ENCODE data around the gene PCDHGB2. TPM values are rescaled to one million over a fixed set of nuclear protein-coding genes. Genes with fewer than 3 reads are reported as not detected.
"Not testable (repeated sequence)": the region's sequence is repeated elsewhere in the genome, so short reads cannot be mapped to it uniquely, and the experiment has no call there.

Gene PCDHGB2
- total RNA-seq, 2 experiments from 2014 or later, result 0.11 to 0.14 TPM

DNA sequence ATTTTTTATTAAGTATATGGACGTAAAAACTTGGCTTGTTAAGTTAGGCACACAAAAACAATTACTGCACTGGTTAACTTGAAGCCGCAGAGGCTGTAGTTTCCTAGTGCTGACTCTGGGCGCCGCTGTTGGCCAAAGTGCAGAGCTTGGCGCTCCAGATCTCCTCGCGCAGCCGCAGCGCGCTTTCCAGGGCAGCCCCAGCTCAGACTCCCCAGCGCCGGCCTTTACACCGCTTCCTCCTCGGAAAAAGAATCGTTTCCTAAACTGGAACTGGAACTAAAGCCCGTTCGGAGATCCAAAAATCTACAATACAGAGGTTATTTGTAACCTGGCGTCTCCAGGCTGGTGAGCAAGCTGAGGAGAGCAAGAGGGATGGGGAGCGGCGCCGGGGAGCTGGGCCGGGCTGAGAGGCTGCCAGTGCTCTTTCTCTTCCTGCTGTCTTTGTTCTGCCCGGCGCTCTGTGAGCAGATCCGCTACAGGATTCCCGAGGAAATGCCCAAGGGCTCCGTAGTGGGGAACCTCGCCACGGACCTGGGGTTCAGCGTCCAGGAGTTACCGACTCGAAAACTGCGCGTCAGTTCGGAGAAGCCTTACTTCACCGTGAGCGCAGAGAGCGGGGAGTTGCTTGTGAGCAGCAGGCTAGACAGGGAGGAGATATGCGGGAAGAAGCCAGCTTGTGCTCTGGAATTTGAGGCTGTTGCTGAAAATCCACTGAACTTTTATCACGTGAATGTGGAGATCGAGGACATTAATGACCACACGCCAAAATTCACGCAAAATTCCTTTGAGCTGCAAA, 38.2 kb downstream of the PCDHGB2 start, which contains the start of gene PCDHGB5:
PCDHGB5 (plus strand) TSS at position 192 of the 796 bp plus-strand sequence; CDS start at position 373, 181 bp downstream.
- peaks cover 22% of the 10 kb centered on the region for H3K36me3 Mint-ChIP-seq (ENCODE audit: low read depth)

DNA sequence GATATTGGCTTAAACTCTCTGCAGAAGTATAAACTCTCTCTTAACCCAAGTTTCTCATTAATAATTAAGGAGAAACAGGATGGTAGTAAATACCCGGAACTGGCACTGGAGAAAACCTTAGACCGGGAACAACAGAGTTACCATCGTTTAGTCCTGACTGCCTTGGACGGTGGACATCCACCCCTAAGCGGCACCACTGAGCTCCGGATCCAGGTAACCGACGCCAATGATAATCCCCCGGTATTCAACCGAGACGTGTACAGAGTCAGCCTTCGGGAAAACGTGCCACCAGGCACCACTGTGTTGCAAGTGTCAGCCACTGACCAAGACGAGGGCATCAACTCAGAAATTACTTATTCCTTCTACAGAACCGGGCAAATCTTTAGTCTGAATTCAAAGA, 38.8 kb downstream of the PCDHGB2 start:
- TF ChIP-seq, protein P1, sequence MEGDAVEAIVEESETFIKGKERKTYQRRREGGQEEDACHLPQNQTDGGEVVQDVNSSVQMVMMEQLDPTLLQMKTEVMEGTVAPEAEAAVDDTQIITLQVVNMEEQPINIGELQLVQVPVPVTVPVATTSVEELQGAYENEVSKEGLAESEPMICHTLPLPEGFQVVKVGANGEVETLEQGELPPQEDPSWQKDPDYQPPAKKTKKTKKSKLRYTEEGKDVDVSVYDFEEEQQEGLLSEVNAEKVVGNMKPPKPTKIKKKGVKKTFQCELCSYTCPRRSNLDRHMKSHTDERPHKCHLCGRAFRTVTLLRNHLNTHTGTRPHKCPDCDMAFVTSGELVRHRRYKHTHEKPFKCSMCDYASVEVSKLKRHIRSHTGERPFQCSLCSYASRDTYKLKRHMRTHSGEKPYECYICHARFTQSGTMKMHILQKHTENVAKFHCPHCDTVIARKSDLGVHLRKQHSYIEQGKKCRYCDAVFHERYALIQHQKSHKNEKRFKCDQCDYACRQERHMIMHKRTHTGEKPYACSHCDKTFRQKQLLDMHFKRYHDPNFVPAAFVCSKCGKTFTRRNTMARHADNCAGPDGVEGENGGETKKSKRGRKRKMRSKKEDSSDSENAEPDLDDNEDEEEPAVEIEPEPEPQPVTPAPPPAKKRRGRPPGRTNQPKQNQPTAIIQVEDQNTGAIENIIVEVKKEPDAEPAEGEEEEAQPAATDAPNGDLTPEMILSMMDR (IDR thresholded peaks at IDR 0.05), result no peak
- peaks cover 54% of the 10 kb centered on the region for H3K27me3 Mint-ChIP-seq
- H3K4me3 Mint-ChIP-seq, result no peak overlapping the region
- H3K36me3 Mint-ChIP-seq (ENCODE audit: low read depth), result peaks cover 19% of the 10 kb centered on the region
- ATAC-seq, result no peak
- no peaks in the 10 kb centered on the region for H3K4me1 Mint-ChIP-seq (ENCODE audit: low read depth)
- POLR2A ChIA-PET, result no interaction called here
- CTCF ChIA-PET, result interaction anchor here (1.1 to 3.6 kb wide), 12 partner anchors 8 to 169 kb away, joined by 3 to 19 read pairs (median 5); partner anchors contain the start of genes PCDHGA10, PCDHGA11, PCDHGA12 and PCDHGB4
- intact Hi-C loops (cut with micrococcal nuclease), result no loop called here
- H3K27ac Mint-ChIP-seq, result no peak overlapping the region
- H3K9me3 Mint-ChIP-seq, result peaks cover 28% of the 10 kb centered on the region
- DNase-seq, result no peak

More for the DNA sequence above, 38.2 kb downstream of the PCDHGB2 start, which contains the start of gene PCDHGB5:
- intact Hi-C loops (cut with micrococcal nuclease); H3K27ac Mint-ChIP-seq; H3K4me1 Mint-ChIP-seq (ENCODE audit: low read depth): not testable (repeated sequence)
- Mint-ChIP-seq H3K27me3 (peaks cover 54% of the 10 kb centered on the region), H3K9me3 (peaks cover 24% of the 10 kb centered on the region), H3K4me3 (peak within 1 kb of the TSS; percentile 32)
- CTCF ChIA-PET, result interaction anchor here (0.7 to 3.6 kb wide), 24 partner anchors 9 to 174 kb away, joined by 3 to 19 read pairs (median 4); partner anchors contain the start of genes PCDHGA10, PCDHGA11, PCDHGA12 and PCDHGA3
- DNase-seq, result peak; percentile 52
- ATAC-seq, result peak; percentile 88
- TF ChIP-seq, protein P1 (IDR thresholded peaks at IDR 0.05), result peak; percentile 59
- POLR2A ChIA-PET, result interaction anchor here (1.0 kb wide), 1 partner anchor 116 kb away, joined by 3 read pairs; no protein-coding TSS in a partner anchor

DNA sequence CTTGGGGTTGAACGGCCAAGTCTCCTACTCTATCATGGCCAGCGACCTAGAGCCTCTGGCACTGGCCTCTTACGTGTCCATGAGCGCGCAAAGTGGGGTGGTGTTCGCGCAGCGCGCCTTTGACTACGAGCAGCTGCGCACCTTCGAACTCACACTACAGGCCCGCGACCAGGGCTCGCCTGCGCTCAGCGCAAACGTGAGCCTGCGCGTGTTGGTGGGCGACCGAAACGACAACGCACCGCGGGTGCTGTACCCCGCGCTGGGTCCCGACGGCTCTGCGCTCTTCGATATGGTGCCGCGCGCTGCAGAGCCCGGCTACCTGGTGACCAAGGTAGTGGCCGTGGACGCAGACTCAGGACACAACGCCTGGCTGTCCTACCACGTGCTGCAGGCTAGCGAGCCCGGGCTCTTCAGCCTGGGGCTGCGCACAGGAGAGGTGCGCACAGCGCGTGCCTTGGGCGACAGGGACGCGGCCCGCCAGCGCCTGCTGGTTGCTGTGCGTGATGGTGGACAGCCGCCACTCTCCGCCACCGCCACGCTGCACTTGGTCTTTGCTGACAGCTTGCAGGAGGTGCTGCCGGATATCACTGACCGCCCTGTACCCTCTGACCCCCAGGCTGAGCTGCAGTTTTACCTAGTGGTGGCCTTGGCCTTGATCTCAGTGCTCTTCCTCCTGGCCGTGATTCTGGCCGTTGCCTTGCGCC, 39.9 kb downstream of the PCDHGB2 start:
- no peak overlapping the region for H3K27ac Mint-ChIP-seq
- no peak overlapping the region for H3K4me3 Mint-ChIP-seq
- peaks cover 24% of the 10 kb centered on the region for H3K9me3 Mint-ChIP-seq
- H3K36me3 Mint-ChIP-seq (ENCODE audit: low read depth), result peaks cover 17% of the 10 kb centered on the region
- H3K4me1 Mint-ChIP-seq (ENCODE audit: low read depth), result no peaks in the 10 kb centered on the region
- intact Hi-C loops (cut with micrococcal nuclease), result no loop called here
- TF ChIP-seq, protein P1 (IDR thresholded peaks at IDR 0.05), result no peak
- ATAC-seq, result no peak
- POLR2A ChIA-PET, result interaction anchor here (1.1 kb wide), 1 partner anchor 8 kb away, joined by 3 read pairs; no protein-coding TSS in a partner anchor
- no peak for DNase-seq
- H3K27me3 Mint-ChIP-seq, result peaks cover 56% of the 10 kb centered on the region
- CTCF ChIA-PET, result interaction anchor here (1.6 kb wide), 1 partner anchor 80 kb away, joined by 4 read pairs; no protein-coding TSS in a partner anchor

DNA sequence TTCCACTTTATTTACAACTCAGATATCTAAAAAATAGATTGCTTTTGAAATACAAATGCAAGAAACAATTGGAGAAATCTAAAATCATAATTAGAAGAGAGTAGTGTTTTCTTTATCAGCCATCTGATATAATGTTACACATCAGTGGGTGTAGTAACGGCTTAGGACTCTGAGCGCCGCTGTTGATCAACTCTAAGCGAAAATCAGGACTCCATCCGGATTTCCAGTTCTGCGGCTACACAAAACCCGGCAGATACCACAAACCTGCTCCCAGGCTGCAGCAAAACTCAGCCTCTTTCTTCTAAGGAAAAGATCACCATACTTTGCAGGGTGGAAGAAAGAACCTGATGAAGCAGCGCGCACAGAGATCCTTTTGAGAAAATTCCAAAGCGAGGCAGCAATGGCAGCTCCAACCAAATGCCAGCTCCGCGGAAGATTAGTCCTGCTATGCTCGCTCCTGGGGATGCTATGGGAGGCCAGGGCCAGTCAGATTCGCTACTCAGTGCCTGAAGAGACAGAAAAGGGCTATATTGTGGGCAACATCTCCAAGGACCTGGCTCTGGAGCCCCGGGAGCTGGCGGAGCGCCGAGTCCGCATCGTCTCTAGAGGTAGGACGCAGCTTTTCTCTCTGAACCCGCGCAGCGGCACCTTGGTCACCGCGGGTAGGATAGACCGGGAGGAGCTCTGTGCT, 42.9 kb downstream of the PCDHGB2 start, which contains the start of gene PCDHGA9:
PCDHGA9 (plus strand) TSS at position 226 of the 691 bp plus-strand sequence; CDS start at position 401, 175 bp downstream.
- H3K36me3 Mint-ChIP-seq (ENCODE audit: low read depth), result peaks cover 20% of the 10 kb centered on the region
- peaks cover 27% of the 10 kb centered on the region for H3K9me3 Mint-ChIP-seq
- intact Hi-C loops (cut with micrococcal nuclease), result no loop called here
- ChIA-PET POLR2A (no interaction called here), CTCF (interaction anchor here (0.6 to 2.0 kb wide), 10 partner anchors 10 to 167 kb away, joined by 3 to 19 read pairs (median 4); partner anchors contain the start of genes PCDHB15, PCDHGA10, PCDHGA11 and PCDHGA12)
- no peak within 1 kb of the TSS for H3K4me3 Mint-ChIP-seq
- H3K27ac Mint-ChIP-seq, result no peak within 1 kb of the TSS
- DNase-seq (peak; percentile 42), ATAC-seq (peak; percentile 42)
- TF ChIP-seq, protein P1 (IDR thresholded peaks at IDR 0.05), result peak; percentile 47
- peaks cover 62% of the 10 kb centered on the region for H3K27me3 Mint-ChIP-seq
- H3K4me1 Mint-ChIP-seq (ENCODE audit: low read depth), result no peaks in the 10 kb centered on the region
